Measurements from ENCODE around the gene NPL.

NPL gene

GRCh38 chr1:182855911-182856310, 66.3 kb downstream of the NPL start:
- no peaks in the 10 kb centered on the region for H3K27me3 ChIP-seq (ENCODE audit: insufficient read depth, poor library complexity, severe bottlenecking)
- TF ChIP-seq GABPA (IDR thresholded peaks at IDR 0.05; ENCODE audit: low read depth) (no peak), REST (IDR thresholded peaks at IDR 0.05; ENCODE audit: insufficient replicate concordance, low read depth) (no peak), POLR2AphosphoS5 (IDR thresholded peaks at IDR 0.05; ENCODE audit: low read depth) (no peak), SPI1 (IDR thresholded peaks at IDR 0.05; ENCODE audit: borderline replicate concordance, low read depth) (no peak), CTCF (IDR thresholded peaks at IDR 0.05; ENCODE audit: insufficient read depth, low read length) (no peak)
- H3K27ac ChIP-seq (replicated peaks): no peak overlapping the region
- DNase-seq (ENCODE audit: low read depth in 1 of 2, low spot score in 1 of 2): no peak
- H3K4me3 ChIP-seq (replicated peaks; ENCODE audit: insufficient read depth, low read length): no peak overlapping the region

GRCh38 chr1:182857212-182857611, 67.6 kb downstream of the NPL start:
- Histone ChIP-seq H3K27ac (replicated peaks) (no peak overlapping the region), H3K4me3 (replicated peaks; ENCODE audit: insufficient read depth, low read length) (no peak overlapping the region), H3K27me3 (ENCODE audit: insufficient read depth, poor library complexity, severe bottlenecking) (no peaks in the 10 kb centered on the region)
- TF ChIP-seq POLR2AphosphoS5 (IDR thresholded peaks at IDR 0.05; ENCODE audit: low read depth): no peak
- TF ChIP-seq REST (IDR thresholded peaks at IDR 0.05; ENCODE audit: insufficient replicate concordance, low read depth): no peak
- TF ChIP-seq GABPA (IDR thresholded peaks at IDR 0.05; ENCODE audit: low read depth): no peak
- no peak for TF ChIP-seq SPI1 (IDR thresholded peaks at IDR 0.05; ENCODE audit: borderline replicate concordance, low read depth)
- no peak for TF ChIP-seq CTCF (IDR thresholded peaks at IDR 0.05; ENCODE audit: insufficient read depth, low read length)
- DNase-seq (ENCODE audit: low read depth in 1 of 2, low spot score in 1 of 2): no peak

- H3K27ac ChIP-seq (replicated peaks): no peak overlapping the region
These were observed 71.1 kb downstream of the NPL start for GRCh38 chr1:182860658-182861057.

More at GRCh38 chr1:182860658-182861057, 71.1 kb downstream of the NPL start:
- Histone ChIP-seq H3K4me3 (replicated peaks; ENCODE audit: insufficient read depth, low read length) (no peak overlapping the region), H3K27me3 (ENCODE audit: insufficient read depth, poor library complexity, severe bottlenecking) (no peaks in the 10 kb centered on the region)
- no peak for DNase-seq (ENCODE audit: low read depth in 1 of 2, low spot score in 1 of 2)
- TF ChIP-seq SPI1 (IDR thresholded peaks at IDR 0.05; ENCODE audit: borderline replicate concordance, low read depth) (no peak), CTCF (IDR thresholded peaks at IDR 0.05; ENCODE audit: insufficient read depth, low read length) (no peak), POLR2AphosphoS5 (IDR thresholded peaks at IDR 0.05; ENCODE audit: low read depth) (no peak), REST (IDR thresholded peaks at IDR 0.05; ENCODE audit: insufficient replicate concordance, low read depth) (no peak), GABPA (IDR thresholded peaks at IDR 0.05; ENCODE audit: low read depth) (no peak)

All from HL-60 (cell line).